MCF 10A (cell line): ENCODE results near the gene STRIP2. TPM values are rescaled to one million over a fixed set of nuclear protein-coding genes. Genes with fewer than 3 reads are reported as not detected.

Experiments
- BruUV-seq: library from RNA; stranded (reverse); fragments of 400-500 nt; replicated peaks from 2 replicates; lab custom pipeline; 2021; lab: Mats Ljungman, UMichigan
- CTCF ChIA-PET: fragments of 300-600 bp; sonication (Branson Sonifier 250); formaldehyde crosslinking; extraction: SDS; loops from one replicate; lab custom pipeline; 2021; ENCODE audit warnings: antibody characterized with exemption, inconsistent platforms; lab: Yijun Ruan, JAX
- POLR2A ChIA-PET: fragments of 300-600, 350-650 bp; sonication (Branson Sonifier 250); formaldehyde crosslinking; extraction: SDS; loops from one replicate; lab custom pipeline; 2020; ENCODE audit warnings: antibody characterized with exemption, inconsistent platforms; lab: Yijun Ruan, JAX
- DNase-seq: peaks from one replicate; pipeline ENCODE4 v3.0.0-alpha.2; 2018; ENCODE audit not compliant: unreplicated experiment
- H3K27ac Mint-ChIP-seq: one replicate; pipeline ENCODE4 v1.8.0; 2022; ENCODE audit warnings: mild to moderate bottlenecking, low read depth, mixed read lengths; ENCODE audit not compliant: unreplicated experiment
- H3K27me3 Mint-ChIP-seq: one replicate; pipeline ENCODE4 v1.8.0; 2022; ENCODE audit warnings: mixed read lengths; ENCODE audit not compliant: insufficient read depth, unreplicated experiment
- H3K36me3 Mint-ChIP-seq: one replicate; pipeline ENCODE4 v1.8.0; 2022; ENCODE audit warnings: mild to moderate bottlenecking, moderate library complexity, mixed read lengths; ENCODE audit not compliant: insufficient read depth, unreplicated experiment
- H3K4me1 Mint-ChIP-seq: one replicate; pipeline ENCODE4 v1.8.0; 2022; ENCODE audit warnings: mixed read lengths; ENCODE audit not compliant: insufficient read depth, unreplicated experiment
- H3K4me3 Mint-ChIP-seq: one replicate; pipeline ENCODE4 v1.8.0; 2022; ENCODE audit warnings: mild to moderate bottlenecking, moderate library complexity, mixed read lengths; ENCODE audit not compliant: unreplicated experiment
- H3K9me3 Mint-ChIP-seq: one replicate; pipeline ENCODE4 v1.8.0; 2022; ENCODE audit warnings: mixed read lengths; ENCODE audit not compliant: unreplicated experiment
- CTCF ChIP-seq: fragments of 200-600 bp; IDR thresholded peaks from one replicate; pipeline ENCODE4 v1.8.0; 2022; ENCODE audit warnings: antibody characterized with exemption, mild to moderate bottlenecking; ENCODE audit not compliant: unreplicated experiment
- intact Hi-C: fragments of 100-400 bp; cut with micrococcal nuclease; formaldehyde crosslinking; loops from 2 replicates; pipeline ENCODE4 v1.14.1; 2022
- total RNA-seq: library from RNA; stranded (reverse); gene quantifications from 2 replicates; pipeline ENCODE4 v1.2.3, GENCODE V29; 2022

Gene STRIP2
- total RNA-seq, 1 experiment from 2014 or later: 6.3 TPM

GRCh38 chr7:129482781-129483180 lies 48.5 kb downstream of the STRIP2 start:
- intact Hi-C loops: no loop called here
- Mint-ChIP-seq H3K27ac (no peak overlapping the region), H3K36me3 (peaks cover 15% of the 10 kb centered on the region), H3K9me3 (no peaks in the 10 kb centered on the region), H3K27me3 (no peaks in the 10 kb centered on the region), H3K4me3 (no peak overlapping the region), H3K4me1 (no peaks in the 10 kb centered on the region)
- ChIA-PET CTCF (interaction anchor here (0.6 to 1.1 kb wide), 4 partner anchors 8 to 264 kb away, joined by 3 to 5 read pairs (median 4); no protein-coding TSS in a partner anchor), POLR2A (interaction anchor here (0.5 kb wide), 1 partner anchor 49 kb away, joined by 3 read pairs; the partner anchor contains the start of gene STRIP2)
- DNase-seq: no peak
- TF ChIP-seq CTCF: no peak
- no TSS peak for BruUV-seq

DNA sequence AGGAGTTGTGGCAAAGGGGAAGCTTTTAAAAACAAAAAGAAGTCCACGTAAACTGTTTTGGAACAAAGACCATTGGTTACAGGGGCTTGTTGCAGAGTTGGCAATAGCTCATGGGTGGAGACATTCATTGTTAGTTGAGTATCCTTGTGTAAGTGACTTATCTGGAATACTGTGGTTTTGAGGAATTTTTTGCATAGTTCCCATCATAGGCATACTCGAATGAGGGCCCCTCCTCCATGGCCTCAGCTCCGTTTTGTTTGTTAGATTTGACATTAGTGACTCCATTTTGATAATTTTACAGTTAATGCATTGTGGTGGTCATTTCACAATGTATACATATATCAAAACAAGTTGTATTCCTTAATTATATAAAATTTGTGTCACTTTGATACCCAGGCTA lies 55.3 kb downstream of the STRIP2 start:
- TF ChIP-seq CTCF: no peak
- ChIA-PET POLR2A (no interaction called here), CTCF (interaction anchor here (0.7 to 1.3 kb wide), 2 partner anchors 18 to 122 kb away, joined by 3 read pairs; no protein-coding TSS in a partner anchor)
- Mint-ChIP-seq H3K4me3 (no peak overlapping the region), H3K4me1 (no peaks in the 10 kb centered on the region), H3K27ac (no peak overlapping the region), H3K36me3 (peaks cover 15% of the 10 kb centered on the region), H3K9me3 (no peaks in the 10 kb centered on the region), H3K27me3 (no peaks in the 10 kb centered on the region)
- intact Hi-C loops: no loop called here
- DNase-seq: no peak
- BruUV-seq: no TSS peak

DNA sequence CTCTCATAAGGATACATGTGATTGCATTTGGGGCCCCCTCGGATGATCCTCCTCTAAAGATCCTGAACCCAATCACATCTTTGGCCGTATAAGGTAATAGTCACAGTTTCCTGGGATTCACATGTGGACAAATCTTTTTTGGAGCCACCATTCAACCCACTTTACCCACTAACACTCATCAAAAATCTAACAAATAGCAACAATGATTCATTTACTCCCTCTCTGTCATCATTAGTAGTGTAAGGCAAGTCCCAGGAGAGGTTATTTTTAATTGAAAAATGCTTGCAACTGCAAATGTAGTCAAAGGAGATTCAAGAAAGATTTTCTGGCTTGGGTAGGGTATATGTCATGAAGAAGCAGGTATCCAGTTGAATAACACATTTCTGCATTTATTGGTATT lies 58.2 kb downstream of the STRIP2 start:
- H3K4me1 Mint-ChIP-seq: no peaks in the 10 kb centered on the region
- H3K36me3 Mint-ChIP-seq: peaks cover 13% of the 10 kb centered on the region
- DNase-seq: no peak
- intact Hi-C loops: loop anchor here (5.0 kb wide), 3 partner anchors 120 to 520 kb away; partner anchors contain the start of gene NRF1
- no TSS peak for BruUV-seq
- ChIA-PET CTCF (no interaction called here), POLR2A (no interaction called here)
- no peak overlapping the region for H3K4me3 Mint-ChIP-seq
- H3K27me3 Mint-ChIP-seq: no peaks in the 10 kb centered on the region
- H3K9me3 Mint-ChIP-seq: no peaks in the 10 kb centered on the region
- peak overlapping the region; percentile 89 for H3K27ac Mint-ChIP-seq
- no peak for TF ChIP-seq CTCF

DNA sequence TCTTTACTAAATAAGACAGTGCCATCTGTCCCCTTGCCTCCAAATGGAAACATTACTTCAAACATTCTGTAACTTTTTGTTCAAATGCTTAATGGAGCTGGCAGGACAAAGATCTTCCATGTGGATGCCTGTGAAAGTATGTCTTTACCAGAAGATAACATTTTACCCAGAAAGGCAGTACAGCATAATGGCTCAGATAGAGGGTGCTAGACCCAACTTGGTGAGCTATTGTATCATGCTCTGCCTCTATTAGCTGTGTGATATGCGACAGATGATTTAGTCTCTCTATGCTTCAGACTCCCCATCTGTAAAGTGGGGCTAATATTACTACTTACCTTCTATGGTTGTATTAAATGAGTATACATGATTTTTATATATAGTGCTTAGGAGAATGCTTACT lies 59.3 kb downstream of the STRIP2 start:
- DNase-seq: peak; percentile 14
- H3K27ac Mint-ChIP-seq: peak overlapping the region; percentile 89

More for the DNA sequence above, 59.3 kb downstream of the STRIP2 start:
- ChIA-PET CTCF (interaction anchor here (0.6 to 2.0 kb wide), 4 partner anchors 8 to 150 kb away, joined by 3 to 5 read pairs (median 4); no protein-coding TSS in a partner anchor), POLR2A (interaction anchor here (0.7 to 1.1 kb wide), 3 partner anchors 112 to 455 kb away, joined by 3 to 6 read pairs (median 3); partner anchors contain the start of gene NRF1)
- Mint-ChIP-seq H3K4me3 (no peak overlapping the region), H3K9me3 (no peaks in the 10 kb centered on the region), H3K27me3 (no peaks in the 10 kb centered on the region), H3K36me3 (peaks cover 12% of the 10 kb centered on the region), H3K4me1 (no peaks in the 10 kb centered on the region)
- TF ChIP-seq CTCF: no peak
- BruUV-seq: no TSS peak
- intact Hi-C loops: loop anchor here (5.0 kb wide), 3 partner anchors 119 to 519 kb away; partner anchors contain the start of gene NRF1
